WTC11 (cell line): ENCODE data around the gene PPM1L. TPM values are rescaled to one million over a fixed set of nuclear protein-coding genes. Genes with fewer than 3 reads are reported as not detected.
"Not testable (repeated sequence)": the region's sequence is repeated elsewhere in the genome, so short reads cannot be mapped to it uniquely, and the experiment has no call there.

ENCODE experiments used
- ATAC-seq: fragments of 200-7000 bp; cut with Tn5 transposase; 2 replicates; pipeline ENCODE4 v1.10.0; 2021; ENCODE audit warnings: mild to moderate bottlenecking, moderate library complexity
- CTCF ChIA-PET: fragments of 300-600 bp; sonication (Branson Sonifier 250); formaldehyde crosslinking; loops from one replicate; lab custom pipeline; 2021; ENCODE audit warnings: antibody characterized with exemption; lab: Charles Lee
- POLR2A ChIA-PET: fragments of 350-600 bp; sonication (Branson Sonifier 250); formaldehyde crosslinking; loops from one replicate; lab custom pipeline; 2021; ENCODE audit warnings: antibody characterized with exemption; lab: Charles Lee
- DNase-seq: peaks from one replicate; pipeline ENCODE4 v3.0.0; 2021; ENCODE audit warnings: low spot score
- H3K27ac Mint-ChIP-seq: 2 replicates; pipeline ENCODE4 v1.8.0; 2021; ENCODE audit warnings: mixed read lengths
- H3K27me3 Mint-ChIP-seq: 2 replicates; pipeline ENCODE4 v1.8.0; 2021; ENCODE audit warnings: low read depth, mild to moderate bottlenecking, moderate library complexity, mixed read lengths
- H3K36me3 Mint-ChIP-seq: 2 replicates; pipeline ENCODE4 v1.8.0; 2021; ENCODE audit warnings: mixed read lengths
- H3K4me1 Mint-ChIP-seq: 2 replicates; pipeline ENCODE4 v1.8.0; 2022; ENCODE audit warnings: mixed read lengths
- H3K4me3 Mint-ChIP-seq: 2 replicates; pipeline ENCODE4 v1.8.0; 2021; ENCODE audit warnings: mild to moderate bottlenecking, moderate library complexity, mixed read lengths
- H3K9me3 Mint-ChIP-seq: 2 replicates; pipeline ENCODE4 v1.8.0; 2021; ENCODE audit warnings: mixed read lengths
- CREM ChIP-seq: sonication (generic); formaldehyde crosslinking; IDR thresholded peaks from 2 replicates; pipeline ENCODE4 v1.8.1; 2022; ENCODE audit warnings: mild to moderate bottlenecking, missing genetic modification reagents, moderate library complexity
- ETV6 ChIP-seq: sonication (generic); formaldehyde crosslinking; IDR thresholded peaks from 2 replicates; pipeline ENCODE4 v1.8.1; 2022; ENCODE audit warnings: mild to moderate bottlenecking, missing genetic modification reagents
- HMGA2 ChIP-seq: fragments of 250-450 bp; sonication (Bioruptor Pico); IDR thresholded peaks from 2 replicates; pipeline ENCODE4 v1.4.0; 2021; ENCODE audit warnings: mild to moderate bottlenecking, moderate library complexity
- JAZF1 ChIP-seq: fragments of 250-450 bp; sonication (Bioruptor Pico); IDR thresholded peaks from 2 replicates; pipeline ENCODE4 v1.9.0; 2021; ENCODE audit warnings: moderate library complexity, mild to moderate bottlenecking, inconsistent platforms
- MXD4 ChIP-seq: fragments of 250-450 bp; sonication (Bioruptor Pico); IDR thresholded peaks from 2 replicates; pipeline ENCODE4 v1.8.0; 2021; ENCODE audit warnings: mild to moderate bottlenecking, moderate library complexity, borderline replicate concordance
- NFE2L1 ChIP-seq: sonication (generic); formaldehyde crosslinking; IDR thresholded peaks from 2 replicates; pipeline ENCODE4 v1.8.1; 2023; ENCODE audit warnings: missing genetic modification reagents
- OVOL2 ChIP-seq: fragments of 250-450 bp; sonication (Bioruptor Pico); IDR thresholded peaks from 2 replicates; pipeline ENCODE4 v1.9.0; 2021; ENCODE audit warnings: mild to moderate bottlenecking, borderline replicate concordance
- PRRX2 ChIP-seq: fragments of 250-450 bp; sonication (Bioruptor Pico); IDR thresholded peaks from 2 replicates; pipeline ENCODE4 v1.8.0; 2021; ENCODE audit warnings: mild to moderate bottlenecking
- SMAD4 ChIP-seq: sonication (generic); formaldehyde crosslinking; IDR thresholded peaks from 2 replicates; pipeline ENCODE4 v1.8.0; 2022; ENCODE audit warnings: mild to moderate bottlenecking, missing genetic modification reagents
- SP1 ChIP-seq: sonication (generic); formaldehyde crosslinking; conservative IDR thresholded peaks from 2 replicates; pipeline ENCODE4 v1.8.1; 2022; ENCODE audit warnings: missing genetic modification reagents
- TEAD1 ChIP-seq: sonication (generic); formaldehyde crosslinking; IDR thresholded peaks from 2 replicates; pipeline ENCODE4 v1.8.0; 2022; ENCODE audit warnings: mild to moderate bottlenecking, missing genetic modification reagents
- ZNF138 ChIP-seq: sonication (generic); formaldehyde crosslinking; conservative IDR thresholded peaks from 2 replicates; pipeline ENCODE4 v1.8.1; 2022; ENCODE audit warnings: mild to moderate bottlenecking, moderate library complexity, missing genetic modification reagents
- ZNF416 ChIP-seq: fragments of 250-450 bp; sonication (Bioruptor Pico); IDR thresholded peaks from 2 replicates; pipeline ENCODE4 v1.9.0; 2021; ENCODE audit warnings: mild to moderate bottlenecking, inconsistent platforms
- total RNA-seq: library from RNA; stranded (reverse); gene quantifications from 3 replicates; pipeline ENCODE4 v1.2.3, GENCODE V29; 2021
- TF ChIP-seq, protein P1 (sequence below): fragments of 250-450 bp; sonication (Bioruptor Pico); IDR thresholded peaks from 2 replicates; pipeline ENCODE4 v1.9.0; 2021; ENCODE audit warnings: mild to moderate bottlenecking, borderline replicate concordance
- TF ChIP-seq, protein P2 (sequence below): sonication (generic); formaldehyde crosslinking; conservative IDR thresholded peaks from 2 replicates; pipeline ENCODE4 v1.8.1; 2023; ENCODE audit warnings: mild to moderate bottlenecking, low read depth, missing genetic modification reagents, moderate library complexity
- TF ChIP-seq, protein P3 (sequence below): sonication (generic); formaldehyde crosslinking; IDR thresholded peaks from 2 replicates; pipeline ENCODE4 v1.8.0; 2022; ENCODE audit warnings: missing genetic modification reagents

The PPM1L gene
- total RNA-seq, 1 experiment from 2014 or later: 18.1 TPM

DNA sequence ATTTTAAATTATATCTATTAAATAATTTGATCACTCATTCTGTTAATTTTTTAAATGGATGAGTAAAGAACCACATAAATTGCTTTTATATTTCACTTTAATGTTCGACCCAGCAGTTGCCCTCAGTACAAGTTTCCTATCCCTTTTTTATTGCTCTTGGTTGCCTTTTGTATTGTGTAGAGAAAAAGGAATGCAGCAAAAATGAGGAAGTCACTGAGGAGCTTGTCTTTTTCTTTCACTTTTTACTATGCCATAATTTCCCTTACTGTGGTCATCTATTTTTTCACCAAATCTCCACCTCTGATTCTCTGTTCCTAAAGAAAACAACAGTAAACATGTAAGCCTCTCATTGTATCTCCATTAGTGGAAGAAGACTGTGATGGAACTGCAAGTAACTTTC, 226.5 kb downstream of the PPM1L start (continued):
- TF ChIP-seq HMGA2 (CRISPR knock-in tag): no peak
- TF ChIP-seq PRRX2 (CRISPR knock-in tag): no peak
- no peak for TF ChIP-seq SP1
- no peak for TF ChIP-seq NFE2L1

DNA sequence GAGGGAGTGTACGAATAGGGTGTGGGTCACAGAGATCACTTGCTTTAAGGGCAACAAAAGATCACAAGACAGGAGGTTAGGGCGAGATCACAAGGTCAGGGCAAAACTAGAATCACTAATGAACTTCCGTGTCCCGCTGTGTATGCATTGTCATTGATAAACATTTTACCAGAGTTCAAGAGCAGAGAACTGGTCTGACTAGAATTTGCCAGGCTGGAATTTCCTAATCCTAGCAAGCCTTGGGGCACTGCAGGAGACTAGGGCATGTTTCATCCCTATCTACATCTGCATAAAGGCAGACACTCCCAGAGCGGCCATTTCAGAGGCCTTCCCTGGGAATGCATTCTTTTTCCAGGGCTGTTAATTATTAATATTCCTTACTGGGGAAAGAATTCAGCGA, 227.9 kb downstream of the PPM1L start:
- POLR2A ChIA-PET, H3K27me3 Mint-ChIP-seq, H3K4me1 Mint-ChIP-seq, ATAC-seq, H3K4me3 Mint-ChIP-seq, CTCF ChIA-PET: not testable (repeated sequence)
- Mint-ChIP-seq H3K36me3 (peaks cover 31% of the 10 kb centered on the region), H3K9me3 (peaks cover 41% of the 10 kb centered on the region), H3K27ac (peak overlapping the region; percentile 76)
- TF ChIP-seq TEAD1 (CRISPR knock-in tag) (0 out of 2 replicates have a peak, but pooled peaks have one; percentile 42), ETV6 (CRISPR knock-in tag) (0 out of 2 replicates have a peak, but pooled peaks have one; percentile 23)
- TF ChIP-seq, protein P1, sequence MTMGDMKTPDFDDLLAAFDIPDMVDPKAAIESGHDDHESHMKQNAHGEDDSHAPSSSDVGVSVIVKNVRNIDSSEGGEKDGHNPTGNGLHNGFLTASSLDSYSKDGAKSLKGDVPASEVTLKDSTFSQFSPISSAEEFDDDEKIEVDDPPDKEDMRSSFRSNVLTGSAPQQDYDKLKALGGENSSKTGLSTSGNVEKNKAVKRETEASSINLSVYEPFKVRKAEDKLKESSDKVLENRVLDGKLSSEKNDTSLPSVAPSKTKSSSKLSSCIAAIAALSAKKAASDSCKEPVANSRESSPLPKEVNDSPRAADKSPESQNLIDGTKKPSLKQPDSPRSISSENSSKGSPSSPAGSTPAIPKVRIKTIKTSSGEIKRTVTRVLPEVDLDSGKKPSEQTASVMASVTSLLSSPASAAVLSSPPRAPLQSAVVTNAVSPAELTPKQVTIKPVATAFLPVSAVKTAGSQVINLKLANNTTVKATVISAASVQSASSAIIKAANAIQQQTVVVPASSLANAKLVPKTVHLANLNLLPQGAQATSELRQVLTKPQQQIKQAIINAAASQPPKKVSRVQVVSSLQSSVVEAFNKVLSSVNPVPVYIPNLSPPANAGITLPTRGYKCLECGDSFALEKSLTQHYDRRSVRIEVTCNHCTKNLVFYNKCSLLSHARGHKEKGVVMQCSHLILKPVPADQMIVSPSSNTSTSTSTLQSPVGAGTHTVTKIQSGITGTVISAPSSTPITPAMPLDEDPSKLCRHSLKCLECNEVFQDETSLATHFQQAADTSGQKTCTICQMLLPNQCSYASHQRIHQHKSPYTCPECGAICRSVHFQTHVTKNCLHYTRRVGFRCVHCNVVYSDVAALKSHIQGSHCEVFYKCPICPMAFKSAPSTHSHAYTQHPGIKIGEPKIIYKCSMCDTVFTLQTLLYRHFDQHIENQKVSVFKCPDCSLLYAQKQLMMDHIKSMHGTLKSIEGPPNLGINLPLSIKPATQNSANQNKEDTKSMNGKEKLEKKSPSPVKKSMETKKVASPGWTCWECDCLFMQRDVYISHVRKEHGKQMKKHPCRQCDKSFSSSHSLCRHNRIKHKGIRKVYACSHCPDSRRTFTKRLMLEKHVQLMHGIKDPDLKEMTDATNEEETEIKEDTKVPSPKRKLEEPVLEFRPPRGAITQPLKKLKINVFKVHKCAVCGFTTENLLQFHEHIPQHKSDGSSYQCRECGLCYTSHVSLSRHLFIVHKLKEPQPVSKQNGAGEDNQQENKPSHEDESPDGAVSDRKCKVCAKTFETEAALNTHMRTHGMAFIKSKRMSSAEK (CRISPR knock-in tag): peak; percentile 34; the same call in 1 of the 2 replicates
- peak; percentile 20 for DNase-seq

DNA sequence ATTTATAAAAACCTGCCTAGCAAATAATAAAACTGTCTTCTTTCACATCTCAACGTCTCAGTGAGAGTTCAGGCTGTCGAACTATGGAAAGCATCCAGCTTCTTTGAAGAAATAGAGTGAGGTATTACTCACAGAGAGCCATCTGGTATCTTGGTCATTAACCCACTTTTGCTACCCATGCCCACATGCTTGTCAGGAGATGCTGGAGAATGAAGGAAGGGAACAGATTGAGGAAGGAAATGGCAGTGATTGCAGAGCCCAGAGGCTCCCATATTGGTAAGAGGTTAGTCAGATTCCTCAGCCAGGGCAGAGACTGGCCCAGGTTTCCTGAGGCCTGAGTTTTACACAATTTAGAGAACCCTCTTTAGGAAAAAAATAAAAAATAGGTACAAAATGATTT, 230.0 kb downstream of the PPM1L start:
- Mint-ChIP-seq H3K27ac (no peak overlapping the region), H3K9me3 (peaks cover 38% of the 10 kb centered on the region), H3K36me3 (peaks cover 31% of the 10 kb centered on the region), H3K27me3 (no peaks in the 10 kb centered on the region), H3K4me3 (no peak overlapping the region), H3K4me1 (peaks cover 10% of the 10 kb centered on the region)
- TF ChIP-seq SP1 (no peak), CREM (no peak), ZNF416 (no peak)
- CTCF ChIA-PET: no interaction called here
- POLR2A ChIA-PET: no interaction called here
- no peak for DNase-seq
- no peak for ATAC-seq

DNA sequence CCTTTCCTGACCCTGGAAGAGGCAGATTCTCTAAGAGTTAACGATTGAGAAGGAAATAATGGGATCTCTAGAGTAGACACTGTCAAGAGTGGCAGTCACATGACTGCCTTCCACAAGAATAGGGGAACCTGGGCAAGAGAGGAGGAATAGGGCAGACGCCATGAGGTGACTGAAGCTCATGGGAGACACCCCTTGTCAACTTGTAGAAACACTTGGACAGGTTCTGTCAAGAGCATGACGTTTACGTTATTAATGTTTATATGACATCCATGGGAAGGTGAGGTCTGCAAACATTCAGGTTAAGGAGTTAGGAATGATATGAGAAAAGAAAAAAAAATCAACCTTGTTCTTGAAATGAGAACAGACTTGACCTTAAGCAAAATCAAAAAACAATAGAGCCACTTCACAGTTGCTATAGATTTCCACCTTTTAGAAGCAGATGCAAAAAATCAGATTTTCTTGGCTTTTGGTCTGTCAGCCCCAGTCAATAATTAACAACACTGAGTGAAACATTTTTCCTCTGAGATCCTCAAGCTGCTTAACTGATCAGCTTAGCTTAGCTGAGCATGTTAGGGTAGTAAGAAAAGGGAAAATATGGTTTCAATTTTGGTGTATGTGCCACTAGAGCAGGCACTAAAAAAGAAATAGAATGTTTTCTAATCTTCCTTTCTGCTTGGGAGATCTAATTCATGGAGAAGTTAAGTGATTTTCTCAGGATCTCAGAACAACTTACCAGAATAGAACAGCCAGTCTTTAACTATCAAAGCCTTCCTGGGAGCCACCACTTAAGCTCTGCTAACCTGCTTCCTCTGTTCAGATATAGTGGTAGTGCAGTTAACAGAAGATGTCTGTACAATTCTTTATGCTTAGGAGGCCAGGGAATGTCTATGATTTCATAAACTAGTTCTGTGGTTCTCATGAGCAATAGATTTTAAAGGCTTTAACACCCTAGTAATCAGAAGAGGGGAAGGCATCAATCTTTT, 232.2 kb downstream of the PPM1L start:
- CTCF ChIA-PET: no interaction called here
- DNase-seq (no peak), ATAC-seq (no peak)
- Mint-ChIP-seq H3K4me3 (no peak overlapping the region), H3K9me3 (peaks cover 21% of the 10 kb centered on the region), H3K4me1 (peaks cover 6% of the 10 kb centered on the region; the same call in 1 of the 2 replicates), H3K36me3 (peaks cover 19% of the 10 kb centered on the region), H3K27ac (no peak overlapping the region), H3K27me3 (no peaks in the 10 kb centered on the region)
- POLR2A ChIA-PET: no interaction called here
- TF ChIP-seq MXD4: no peak

DNA sequence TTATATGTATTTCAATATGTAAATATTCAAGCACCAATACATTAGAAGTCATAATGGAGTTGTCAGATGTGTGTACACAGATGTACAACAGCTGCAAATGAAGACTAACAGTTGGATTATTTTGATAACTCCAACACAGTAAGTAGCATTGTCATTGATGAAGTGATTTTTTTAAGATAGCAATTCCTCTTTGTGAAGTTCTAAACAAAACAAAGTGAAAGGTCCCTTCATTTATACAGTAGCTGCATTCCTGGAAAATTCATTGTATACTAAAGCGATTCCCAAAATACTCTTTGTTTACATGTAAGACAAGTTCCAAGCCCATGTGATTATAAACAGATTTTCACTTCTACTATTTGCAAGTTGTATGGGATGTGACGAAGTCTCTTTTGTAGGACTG, 234.4 kb downstream of the PPM1L start:
- Mint-ChIP-seq H3K4me1 (peaks cover 3% of the 10 kb centered on the region; the same call in 1 of the 2 replicates), H3K36me3 (0 out of 2 replicates have a peak, but pooled peaks cover 3% of the 10 kb centered on the region), H3K27me3 (no peaks in the 10 kb centered on the region), H3K27ac (no peak overlapping the region), H3K9me3 (peaks cover 8% of the 10 kb centered on the region), H3K4me3 (no peak overlapping the region)
- no peak for DNase-seq
- TF ChIP-seq JAZF1 (CRISPR knock-in tag) (no peak), OVOL2 (CRISPR knock-in tag) (no peak), ZNF138 (CRISPR knock-in tag) (no peak), SMAD4 (CRISPR knock-in tag) (no peak)
- TF ChIP-seq, protein P2, sequence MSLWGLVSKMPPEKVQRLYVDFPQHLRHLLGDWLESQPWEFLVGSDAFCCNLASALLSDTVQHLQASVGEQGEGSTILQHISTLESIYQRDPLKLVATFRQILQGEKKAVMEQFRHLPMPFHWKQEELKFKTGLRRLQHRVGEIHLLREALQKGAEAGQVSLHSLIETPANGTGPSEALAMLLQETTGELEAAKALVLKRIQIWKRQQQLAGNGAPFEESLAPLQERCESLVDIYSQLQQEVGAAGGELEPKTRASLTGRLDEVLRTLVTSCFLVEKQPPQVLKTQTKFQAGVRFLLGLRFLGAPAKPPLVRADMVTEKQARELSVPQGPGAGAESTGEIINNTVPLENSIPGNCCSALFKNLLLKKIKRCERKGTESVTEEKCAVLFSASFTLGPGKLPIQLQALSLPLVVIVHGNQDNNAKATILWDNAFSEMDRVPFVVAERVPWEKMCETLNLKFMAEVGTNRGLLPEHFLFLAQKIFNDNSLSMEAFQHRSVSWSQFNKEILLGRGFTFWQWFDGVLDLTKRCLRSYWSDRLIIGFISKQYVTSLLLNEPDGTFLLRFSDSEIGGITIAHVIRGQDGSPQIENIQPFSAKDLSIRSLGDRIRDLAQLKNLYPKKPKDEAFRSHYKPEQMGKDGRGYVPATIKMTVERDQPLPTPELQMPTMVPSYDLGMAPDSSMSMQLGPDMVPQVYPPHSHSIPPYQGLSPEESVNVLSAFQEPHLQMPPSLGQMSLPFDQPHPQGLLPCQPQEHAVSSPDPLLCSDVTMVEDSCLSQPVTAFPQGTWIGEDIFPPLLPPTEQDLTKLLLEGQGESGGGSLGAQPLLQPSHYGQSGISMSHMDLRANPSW: no peak
- TF ChIP-seq, protein P3, sequence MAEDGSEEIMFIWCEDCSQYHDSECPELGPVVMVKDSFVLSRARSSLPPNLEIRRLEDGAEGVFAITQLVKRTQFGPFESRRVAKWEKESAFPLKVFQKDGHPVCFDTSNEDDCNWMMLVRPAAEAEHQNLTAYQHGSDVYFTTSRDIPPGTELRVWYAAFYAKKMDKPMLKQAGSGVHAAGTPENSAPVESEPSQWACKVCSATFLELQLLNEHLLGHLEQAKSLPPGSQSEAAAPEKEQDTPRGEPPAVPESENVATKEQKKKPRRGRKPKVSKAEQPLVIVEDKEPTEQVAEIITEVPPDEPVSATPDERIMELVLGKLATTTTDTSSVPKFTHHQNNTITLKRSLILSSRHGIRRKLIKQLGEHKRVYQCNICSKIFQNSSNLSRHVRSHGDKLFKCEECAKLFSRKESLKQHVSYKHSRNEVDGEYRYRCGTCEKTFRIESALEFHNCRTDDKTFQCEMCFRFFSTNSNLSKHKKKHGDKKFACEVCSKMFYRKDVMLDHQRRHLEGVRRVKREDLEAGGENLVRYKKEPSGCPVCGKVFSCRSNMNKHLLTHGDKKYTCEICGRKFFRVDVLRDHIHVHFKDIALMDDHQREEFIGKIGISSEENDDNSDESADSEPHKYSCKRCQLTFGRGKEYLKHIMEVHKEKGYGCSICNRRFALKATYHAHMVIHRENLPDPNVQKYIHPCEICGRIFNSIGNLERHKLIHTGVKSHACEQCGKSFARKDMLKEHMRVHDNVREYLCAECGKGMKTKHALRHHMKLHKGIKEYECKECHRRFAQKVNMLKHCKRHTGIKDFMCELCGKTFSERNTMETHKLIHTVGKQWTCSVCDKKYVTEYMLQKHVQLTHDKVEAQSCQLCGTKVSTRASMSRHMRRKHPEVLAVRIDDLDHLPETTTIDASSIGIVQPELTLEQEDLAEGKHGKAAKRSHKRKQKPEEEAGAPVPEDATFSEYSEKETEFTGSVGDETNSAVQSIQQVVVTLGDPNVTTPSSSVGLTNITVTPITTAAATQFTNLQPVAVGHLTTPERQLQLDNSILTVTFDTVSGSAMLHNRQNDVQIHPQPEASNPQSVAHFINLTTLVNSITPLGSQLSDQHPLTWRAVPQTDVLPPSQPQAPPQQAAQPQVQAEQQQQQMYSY (CRISPR knock-in tag): no peak
- ChIA-PET CTCF (no interaction called here), POLR2A (no interaction called here)
- no peak for ATAC-seq
